Small intestine (tissue), 7 donors: ENCODE results near the gene GNL1. TPM values are rescaled to one million over a fixed set of nuclear protein-coding genes. Genes with fewer than 3 reads are reported as not detected.

Source experiments
- DNase-seq, 2 donors: peaks; one replicate each; pipeline versions ENCODE4 v3.0.0 to v3.0.0-alpha.2; 2013
- FAIRE-seq: peaks from 2 replicates; lab custom pipeline; 2012; peaks lifted over from hg19 to GRCh38; lab: Jason Lieb, UNC
- H3K27ac ChIP-seq, 3 donors: one replicate each; pipeline ENCODE4 v1.5.1; 2013; ENCODE audit warnings: low read length in 2 of 3, mild to moderate bottlenecking in 2 of 3, control low read depth in 1 of 3, inconsistent platforms in 1 of 3, low read depth in 1 of 3, moderate library complexity in 1 of 3
- H3K27me3 ChIP-seq, 3 donors: one replicate each; pipeline ENCODE4 v1.6.1; 2013; ENCODE audit warnings: low read length in 3 of 3, inconsistent platforms in 1 of 3; ENCODE audit not compliant: control insufficient read depth in 3 of 3, insufficient read depth in 3 of 3
- H3K36me3 ChIP-seq, 3 donors: one replicate each; pipeline ENCODE4 v1.6.1; 2013; ENCODE audit warnings: low read length in 3 of 3, inconsistent platforms in 1 of 3, low read depth in 1 of 3, mild to moderate bottlenecking in 1 of 3, moderate library complexity in 1 of 3; ENCODE audit not compliant: control insufficient read depth in 3 of 3, insufficient read depth in 2 of 3
- H3K4me1 ChIP-seq, 3 donors: one replicate each; pipeline ENCODE4 v1.6.1; 2013; ENCODE audit warnings: low read length in 2 of 3, inconsistent platforms in 1 of 3, low read depth in 1 of 3, mild to moderate bottlenecking in 1 of 3, moderate library complexity in 1 of 3; ENCODE audit not compliant: control insufficient read depth in 3 of 3, insufficient read depth in 2 of 3
- H3K4me3 ChIP-seq, 3 donors: one replicate each; pipeline ENCODE4 v1.5.1; 2013; ENCODE audit warnings: low read length in 3 of 3, control low read depth in 1 of 3, inconsistent platforms in 1 of 3, low read depth in 1 of 3, mild to moderate bottlenecking in 1 of 3, moderate library complexity in 1 of 3
- H3K9me3 ChIP-seq, 2 donors: one replicate each; pipeline ENCODE4 v1.6.1; 2013; ENCODE audit warnings: low read depth in 1 of 2, low read length in 1 of 2; ENCODE audit not compliant: control insufficient read depth in 2 of 2, insufficient read depth in 1 of 2
- WGBS, 3 donors: extraction: QIAGEN DNeasy Blood & Tissue Kit; methylation state at CpG; one replicate each; pipeline ENCODE4 v1.1.7; 2013; 5-methylcytosine and 5-hydroxymethylcytosine counted together
- polyA plus RNA-seq, 4 donors: library from polyadenylated mRNA; stranded (reverse) in 3 of 4; unstranded in 1 of 4; fragments of 200-250 nt in 3 of 4; fragments of 120-200 nt in 1 of 4; gene quantifications; one replicate each; pipeline versions ENCODE4 v1.2.1 to v1.2.3, GENCODE V29; 2013
- donor health status: healthy with polysubstance abuse.
- donor health status: control.
- donor health status: control.
- donor health status: Bipolar disorder and iron deficiency.
- donor health status: healthy.

Gene GNL1
- polyA plus RNA-seq, 4 donors, result 25.9 to 56.7 (median 43.1) TPM

DNA sequence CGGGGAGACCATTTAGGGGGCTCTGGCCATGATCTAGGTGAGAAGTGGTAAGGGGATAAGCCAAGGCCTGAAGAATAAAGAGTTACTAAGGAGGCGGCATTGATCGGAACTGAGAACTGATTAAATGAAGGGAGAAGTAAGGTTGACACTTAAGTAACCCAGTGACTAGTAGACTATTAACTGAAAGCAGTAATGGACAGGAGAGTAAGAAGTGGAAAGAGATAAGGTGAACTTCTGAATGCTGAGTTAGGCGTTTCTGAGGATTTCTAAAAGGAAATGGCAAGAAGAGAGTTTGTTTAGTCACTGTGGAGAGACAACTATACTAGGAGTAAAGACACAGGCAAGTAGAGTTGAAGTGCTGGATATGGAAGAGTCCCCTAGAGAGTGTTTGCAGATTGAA is 16.8 kb upstream of the GNL1 start:
- 51 to 57% (median 53%) methylated on average over 4 of the region's 4 CpGs for WGBS, 3 donors
- peak overlapping the region in 2 of 3 donors; percentile 37 to 92 for H3K27ac ChIP-seq
- FAIRE-seq (no peak), DNase-seq (peak; percentile 55 to 66)
- H3K4me3 ChIP-seq, result peak overlapping the region in 1 of 3 donors; percentile 4
- peaks cover 7 to 26% (median 11%) of the 10 kb centered on the region in 3 donors for H3K36me3 ChIP-seq
- H3K27me3 ChIP-seq, result no peaks in the 10 kb centered on the region
- peaks cover 10 to 30% (median 18%) of the 10 kb centered on the region in 3 donors for H3K4me1 ChIP-seq
- H3K9me3 ChIP-seq, result no peaks in the 10 kb centered on the region

GRCh38 chr6:30572148-30572547 is 15.9 kb upstream of the GNL1 start:
- no peak for FAIRE-seq
- no peaks in the 10 kb centered on the region for H3K27me3 ChIP-seq
- H3K36me3 ChIP-seq, result peaks cover under 1 to 18% (median 4%) of the 10 kb centered on the region in 3 donors
- no peaks in the 10 kb centered on the region for H3K9me3 ChIP-seq
- DNase-seq, result peak in 1 of 2 donors; percentile 50
- H3K4me1 ChIP-seq, result peaks cover 10 to 30% (median 18%) of the 10 kb centered on the region in 3 donors
- H3K4me3 ChIP-seq, result peak overlapping the region in 2 of 3 donors; percentile 72 to 83
- peak overlapping the region in 1 of 3 donors; percentile 92 for H3K27ac ChIP-seq

GRCh38 chr6:30571762-30572082 is 15.4 kb upstream of the GNL1 start:
- H3K4me3 ChIP-seq, result peak overlapping the region; percentile 62 to 83 (median 72)
- no peaks in the 10 kb centered on the region for H3K27me3 ChIP-seq
- H3K36me3 ChIP-seq, result peaks cover 0 to 16% (median 0%) of the 10 kb centered on the region in 3 donors
- peaks cover 10 to 30% (median 18%) of the 10 kb centered on the region in 3 donors for H3K4me1 ChIP-seq
- FAIRE-seq (no peak), DNase-seq (no peak)
- no peaks in the 10 kb centered on the region for H3K9me3 ChIP-seq
- peak overlapping the region; percentile 77 to 97 (median 92) for H3K27ac ChIP-seq
- 1% methylated on average over 8 of the region's 8 CpGs for WGBS, 3 donors

- FAIRE-seq, result no peak
- H3K4me1 ChIP-seq, result peaks cover 10 to 30% (median 18%) of the 10 kb centered on the region in 3 donors
Measured at GRCh38 chr6:30571075-30571761, 14.9 kb upstream of the GNL1 start, which contains the start of gene ABCF1. ABCF1 (plus strand) TSS chr6:30571442; CDS start chr6:30571488, 46 bp downstream.

GRCh38 chr6:30570740-30571074 is 14.4 kb upstream of the GNL1 start:
- WGBS, 3 donors, result 0 to 1% (median 0%) methylated on average over 18 of the region's 18 CpGs
- Histone ChIP-seq H3K9me3 (no peaks in the 10 kb centered on the region), H3K27me3 (no peaks in the 10 kb centered on the region), H3K27ac (peak overlapping the region; percentile 15 to 97 (median 78)), H3K4me1 (peaks cover 10 to 30% (median 18%) of the 10 kb centered on the region in 3 donors), H3K36me3 (peaks cover 0 to 9% (median 0%) of the 10 kb centered on the region in 3 donors), H3K4me3 (peak overlapping the region; percentile 44 to 72 (median 61))
- FAIRE-seq, result no peak
- no peak for DNase-seq

More at GRCh38 chr6:30571075-30571761, 14.9 kb upstream of the GNL1 start, which contains the start of gene ABCF1:
- no peaks in the 10 kb centered on the region for H3K27me3 ChIP-seq
- H3K36me3 ChIP-seq, result peaks cover 0 to 11% (median 0%) of the 10 kb centered on the region in 3 donors
- H3K4me3 ChIP-seq, result peak within 1 kb of the TSS; percentile 62 to 83 (median 72)
- WGBS, 3 donors, result 0% methylated on average over 56 to 59 of the region's 59 CpGs
- no peaks in the 10 kb centered on the region for H3K9me3 ChIP-seq
- H3K27ac ChIP-seq, result peak within 1 kb of the TSS; percentile 77 to 97 (median 92)
- peak; percentile 97 to 100 for DNase-seq

DNA sequence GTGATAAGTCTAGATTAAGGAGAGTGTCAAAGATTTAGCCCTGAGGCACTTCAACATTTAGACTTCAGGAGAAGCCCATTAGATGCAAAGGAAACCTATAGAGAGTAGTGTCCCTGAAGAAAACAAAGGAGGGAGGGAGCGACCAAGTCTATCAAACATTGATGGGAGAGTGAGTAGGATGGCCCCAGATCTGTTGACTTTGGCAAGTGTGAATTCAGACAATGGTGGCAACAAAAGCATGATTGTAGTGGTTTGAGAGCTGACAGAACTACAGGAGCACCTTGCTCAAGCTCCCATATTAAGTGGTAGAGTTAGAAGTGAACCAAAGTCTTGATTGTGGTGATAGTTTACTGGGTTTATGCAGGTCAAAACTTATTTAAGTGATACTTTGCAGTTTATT is 14.0 kb upstream of the GNL1 start:
- Histone ChIP-seq H3K36me3 (peaks cover 0 to 6% (median 0%) of the 10 kb centered on the region in 3 donors), H3K4me3 (peak overlapping the region in 2 of 3 donors; percentile 61 to 72), H3K27ac (peak overlapping the region in 1 of 3 donors; percentile 78), H3K4me1 (peaks cover 10 to 30% (median 18%) of the 10 kb centered on the region in 3 donors), H3K27me3 (no peaks in the 10 kb centered on the region), H3K9me3 (no peaks in the 10 kb centered on the region)
- DNase-seq, result no peak
- 25 to 58% (median 44%) methylated on average over 1 of the region's 1 CpG for WGBS, 3 donors
- FAIRE-seq, result no peak

DNA sequence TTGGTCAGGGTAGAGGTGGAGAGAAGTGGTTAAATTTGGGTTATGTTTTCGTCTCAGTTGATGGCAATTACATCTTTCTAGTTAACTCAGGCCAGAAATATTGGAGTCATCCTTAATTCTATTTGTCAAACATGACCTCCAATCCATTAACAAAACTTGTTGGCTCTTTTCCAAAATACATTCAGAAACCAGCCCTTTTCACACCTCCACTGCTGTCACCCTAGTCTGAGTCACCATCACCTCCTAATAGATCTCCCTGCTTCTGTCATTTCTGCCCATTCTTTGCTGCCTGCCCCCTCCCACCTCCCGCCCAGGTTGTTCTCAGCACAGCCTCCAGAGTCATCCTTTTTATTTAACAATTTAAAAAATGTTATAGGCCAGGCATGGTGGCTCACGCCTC is 12.0 kb upstream of the GNL1 start:
- Histone ChIP-seq H3K27me3 (no peaks in the 10 kb centered on the region), H3K4me3 (no peak overlapping the region), H3K9me3 (no peaks in the 10 kb centered on the region), H3K27ac (no peak overlapping the region), H3K36me3 (no peaks in the 10 kb centered on the region), H3K4me1 (peaks cover 7 to 18% (median 18%) of the 10 kb centered on the region in 3 donors)
- FAIRE-seq, result no peak
- DNase-seq, result no peak
- WGBS, 3 donors, result 59 to 75% (median 73%) methylated on average over 3 of the region's 3 CpGs

- Histone ChIP-seq H3K27ac (no peak overlapping the region), H3K4me3 (no peak overlapping the region), H3K27me3 (no peaks in the 10 kb centered on the region), H3K4me1 (peaks cover 2 to 8% (median 6%) of the 10 kb centered on the region in 3 donors), H3K36me3 (peaks cover 0 to 14% (median 4%) of the 10 kb centered on the region in 3 donors), H3K9me3 (no peaks in the 10 kb centered on the region)
- DNase-seq (no peak), FAIRE-seq (no peak)
Measured at GRCh38 chr6:30565772-30566171, 9.5 kb upstream of the GNL1 start.
